Lung microvascular endothelial cell (primary cell): ENCODE results near the gene RCHY1. TPM values are rescaled to one million over a fixed set of nuclear protein-coding genes. Genes with fewer than 3 reads are reported as not detected.
"Not testable (repeated sequence)": the region's sequence is repeated elsewhere in the genome, so short reads cannot be mapped to it uniquely, and the experiment has no call there.

ENCODE experiments used
- DNase-seq, 2 donors: peaks; one replicate each; pipeline versions ENCODE4 v3.0.0 to v3.0.0-alpha.2; 2010; ENCODE audit warnings: low read depth in 2 of 2
- total RNA-seq: library from RNA; depleted of rRNA; stranded (reverse); fragments of >200 nt; gene quantifications from 2 replicates; pipeline ENCODE4 v1.2.1, GENCODE V29; 2014

The RCHY1 gene
- total RNA-seq = 30.7 and 41.1 TPM in 2 replicates

DNA sequence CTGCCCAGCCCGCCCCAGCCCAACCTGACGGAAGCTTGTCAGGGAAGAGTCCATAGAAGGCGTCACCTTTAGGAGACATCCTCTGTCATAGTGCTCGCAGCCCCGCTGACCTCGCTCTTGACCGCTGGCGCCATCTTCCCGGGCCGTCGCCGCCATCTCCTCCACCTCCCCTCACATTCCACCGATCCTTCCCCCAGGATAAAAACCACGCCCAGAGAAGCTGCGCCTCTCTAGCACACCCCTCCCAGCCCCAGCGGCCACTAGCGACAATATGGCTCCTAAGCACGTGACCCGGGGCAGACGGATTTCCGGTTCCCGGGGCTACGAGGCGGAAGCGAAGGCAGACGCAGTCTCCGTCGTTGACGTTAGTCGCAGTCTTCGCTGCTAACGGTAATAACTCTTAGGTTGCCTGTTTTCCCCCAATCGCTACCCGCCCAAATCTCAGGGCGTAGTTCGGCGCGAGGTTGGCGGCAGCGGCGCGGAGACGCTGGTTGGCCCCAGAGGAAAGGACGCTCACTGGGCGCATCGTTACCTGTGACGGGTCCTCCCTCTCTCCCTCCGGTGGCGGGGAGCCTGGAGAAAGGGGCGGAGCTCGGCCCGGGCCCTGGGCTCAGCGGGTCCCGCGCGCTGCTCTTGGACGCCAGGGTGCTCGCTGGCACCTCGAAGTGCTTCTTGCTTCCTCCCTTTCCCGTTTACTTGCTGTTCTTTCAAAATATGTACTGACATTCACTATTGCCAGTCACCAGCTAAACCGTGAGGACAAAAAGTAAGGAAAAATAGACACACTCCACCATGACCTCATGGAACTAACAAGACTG, at the start of gene RCHY1, which contains the start of gene THAP6:
Gene RCHY1, minus strand, starts transcription at position 273 of the 818 bp plus-strand sequence. Its CDS starts 117 bp downstream, at position 156.
Gene THAP6, plus strand, starts transcription at position 343 of the 818 bp plus-strand sequence. CDS start 980 bp downstream, outside the sequence.
- DNase-seq = peak; percentile 92

- no peak for DNase-seq
These were observed 47.6 kb upstream of the RCHY1 start for GRCh38 chr4:75561789-75562188.

DNA sequence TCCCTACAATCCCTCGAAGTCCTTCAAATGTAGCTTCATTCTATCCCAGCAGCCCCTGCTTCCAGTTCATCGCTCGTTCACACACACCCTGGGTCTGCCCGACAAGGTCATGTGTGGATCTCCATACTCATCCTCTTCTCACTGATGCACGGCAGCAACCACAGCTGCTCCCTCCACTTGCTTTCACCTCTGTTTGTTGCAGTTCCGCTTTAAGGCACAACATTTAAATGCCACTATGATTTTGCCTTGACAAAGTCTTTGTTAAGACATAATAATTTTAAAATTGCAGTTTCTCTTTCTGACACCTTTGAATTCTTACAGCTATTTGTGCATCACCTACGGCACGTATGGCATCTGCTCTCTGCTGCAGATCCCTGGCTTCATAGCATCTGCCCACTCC, 43.5 kb upstream of the RCHY1 start:
- DNase-seq = no peak

DNA sequence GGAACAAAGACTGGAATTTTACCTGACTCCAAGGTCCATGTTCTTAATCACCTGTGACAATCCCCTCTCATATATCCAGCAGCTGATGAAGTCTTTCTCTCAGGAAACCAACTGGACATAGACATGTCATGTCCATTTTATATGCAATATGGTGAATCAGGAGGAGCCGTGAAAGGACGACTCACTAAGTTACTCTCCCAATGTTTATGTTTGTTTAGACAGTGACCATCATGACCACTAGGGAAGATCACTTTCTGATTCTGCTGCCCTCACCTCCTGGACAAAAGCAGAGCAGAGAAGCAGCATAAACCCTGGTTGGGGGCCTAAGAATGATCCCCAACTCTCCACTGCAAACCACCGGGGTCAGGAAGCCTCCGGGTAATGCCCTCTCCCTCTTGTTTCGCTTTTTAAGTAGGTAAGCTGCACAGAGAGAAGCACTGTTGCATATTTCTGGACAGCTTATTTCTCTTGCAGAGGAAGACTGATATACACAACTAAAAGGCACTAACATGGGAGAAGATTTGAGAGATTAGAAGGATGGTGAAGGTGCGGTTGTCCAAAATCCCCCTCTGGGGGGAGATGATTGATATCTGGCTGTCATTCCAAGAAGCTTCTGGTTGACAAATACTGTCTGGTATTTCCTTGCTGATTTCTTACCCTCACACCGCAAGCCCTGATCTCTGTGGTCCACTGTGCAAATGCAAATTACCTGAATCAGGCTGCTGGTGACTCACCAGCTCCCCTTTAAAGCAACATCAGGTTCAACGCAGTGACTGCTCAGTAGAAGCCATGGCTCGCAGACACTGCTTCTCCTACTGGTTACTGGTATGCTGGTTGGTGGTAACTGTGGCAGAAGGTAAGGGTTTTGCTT, 41.3 kb upstream of the RCHY1 start, which contains the start of gene ODAPH:
Gene ODAPH, plus strand, starts transcription at position 773 of the 871 bp plus-strand sequence. Its CDS starts 17 bp downstream, at position 790.
- no peak for DNase-seq

DNA sequence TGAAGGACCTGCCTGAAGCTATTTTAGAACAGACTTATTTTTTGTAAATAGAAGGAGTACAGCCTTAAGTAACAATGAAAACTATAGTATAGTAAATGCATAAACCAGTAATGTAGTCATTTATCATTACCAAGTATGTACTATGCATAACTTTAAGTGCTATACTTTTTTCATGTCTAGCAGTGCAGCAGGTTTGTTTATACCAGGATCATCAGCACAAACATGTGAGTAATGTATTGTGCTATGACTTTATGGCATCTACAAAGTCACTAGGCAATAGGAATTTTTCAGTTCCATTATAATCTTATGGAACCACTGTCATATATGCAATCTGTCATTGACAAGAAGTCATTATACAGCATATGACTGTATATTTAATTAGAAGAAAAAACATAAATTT, 38.2 kb upstream of the RCHY1 start:
- no peak for DNase-seq

- no peak for DNase-seq
These were observed 34.8 kb upstream of the RCHY1 start for GRCh38 chr4:75549019-75549418.

DNA sequence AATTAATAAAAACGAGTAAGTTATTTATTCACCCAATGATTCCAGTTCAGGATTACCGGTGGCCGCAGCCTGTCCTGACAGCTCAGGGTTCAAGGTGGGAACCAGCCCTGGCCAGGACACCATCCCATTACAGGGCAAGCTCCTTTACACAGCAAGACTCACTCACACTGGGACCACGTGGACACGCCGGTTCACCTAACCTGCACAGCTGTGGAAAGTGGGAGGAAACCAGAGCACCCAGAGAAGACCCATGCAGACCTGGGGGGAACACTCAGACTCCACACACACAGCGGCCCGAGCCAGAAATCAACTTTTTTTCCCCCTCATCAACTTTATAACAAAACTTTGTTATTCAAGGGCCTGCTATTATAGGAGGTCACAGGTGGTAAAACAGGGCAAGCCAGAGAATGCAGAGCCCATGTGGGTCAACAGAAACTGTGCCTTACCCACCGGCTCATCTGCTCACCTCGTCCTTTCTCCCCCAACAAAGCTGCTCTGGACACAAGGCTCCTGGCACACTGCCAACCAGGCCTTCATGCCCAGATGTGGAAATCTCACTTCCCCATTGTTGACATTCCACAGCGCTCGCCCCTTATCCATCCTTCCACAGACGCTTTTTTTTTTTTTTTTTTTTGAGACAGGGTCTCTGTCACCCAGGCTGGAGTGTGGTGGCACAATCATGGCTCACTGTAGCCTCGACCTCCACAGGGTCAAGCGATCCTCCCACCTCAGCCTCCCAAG, 33.6 kb upstream of the RCHY1 start:
- DNase-seq = peak; percentile 16 to 74

DNA sequence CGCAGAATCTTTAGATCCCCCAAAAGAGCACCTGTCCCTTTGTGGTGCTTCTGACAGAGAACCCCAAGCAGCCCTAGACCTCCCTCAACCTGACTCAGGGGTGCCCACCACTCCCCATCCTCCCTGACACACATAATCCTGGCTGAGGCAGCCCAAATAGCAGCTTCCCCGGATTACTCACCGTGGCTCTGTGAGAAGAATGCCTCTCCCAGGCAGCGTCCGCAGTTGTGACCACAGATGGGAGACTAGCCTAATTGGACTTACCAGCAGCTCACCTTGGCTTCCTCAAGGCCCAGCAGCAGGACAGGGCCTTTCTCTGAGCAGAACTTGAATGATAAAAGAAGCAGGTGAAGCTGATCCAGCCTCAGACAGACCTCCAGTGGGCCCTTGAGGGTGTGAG, 31.3 kb upstream of the RCHY1 start:
- DNase-seq = no peak

DNA sequence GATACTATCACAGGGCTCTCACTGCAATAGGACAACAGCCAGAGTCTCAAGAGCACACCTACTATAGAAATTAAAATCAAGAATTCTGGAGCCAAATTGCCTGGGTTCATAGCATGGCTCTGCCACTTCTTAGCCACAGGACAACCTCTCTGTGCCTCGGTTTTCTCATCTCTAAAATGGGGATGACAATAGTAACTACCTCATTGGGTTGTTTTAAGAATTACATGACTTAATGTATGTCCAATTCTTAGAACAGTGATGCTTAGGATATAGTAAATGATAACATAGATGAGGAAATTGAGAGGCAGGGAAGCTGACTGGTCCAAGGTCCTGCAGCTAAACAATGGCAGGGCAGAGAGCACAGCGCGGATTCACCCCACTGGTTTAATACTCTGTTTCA, 30.7 kb upstream of the RCHY1 start:
- no peak for DNase-seq

DNA sequence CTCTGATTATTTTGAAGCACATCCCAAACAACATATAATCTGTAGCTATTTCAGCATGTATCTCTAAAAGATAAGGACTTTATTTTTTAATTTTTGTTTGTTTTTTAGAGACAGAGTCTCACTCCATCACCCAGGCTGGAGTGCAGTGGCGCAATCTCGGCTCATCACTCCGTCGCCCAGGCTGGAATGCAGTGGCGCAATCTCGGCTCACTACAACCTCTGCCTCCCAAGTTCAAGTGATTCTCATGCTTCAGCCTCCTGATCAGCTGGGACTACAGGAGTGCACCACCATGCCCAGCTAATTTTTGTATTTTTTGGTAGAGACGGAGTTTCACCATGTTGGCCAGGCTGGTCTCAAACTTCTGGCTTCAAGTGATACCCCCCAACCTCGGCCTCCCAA, 30.0 kb upstream of the RCHY1 start:
- DNase-seq = not testable (repeated sequence)

GRCh38 chr4:75542824-75543223, 28.6 kb upstream of the RCHY1 start:
- DNase-seq = peak in 1 of 2 donors; percentile 2

DNA sequence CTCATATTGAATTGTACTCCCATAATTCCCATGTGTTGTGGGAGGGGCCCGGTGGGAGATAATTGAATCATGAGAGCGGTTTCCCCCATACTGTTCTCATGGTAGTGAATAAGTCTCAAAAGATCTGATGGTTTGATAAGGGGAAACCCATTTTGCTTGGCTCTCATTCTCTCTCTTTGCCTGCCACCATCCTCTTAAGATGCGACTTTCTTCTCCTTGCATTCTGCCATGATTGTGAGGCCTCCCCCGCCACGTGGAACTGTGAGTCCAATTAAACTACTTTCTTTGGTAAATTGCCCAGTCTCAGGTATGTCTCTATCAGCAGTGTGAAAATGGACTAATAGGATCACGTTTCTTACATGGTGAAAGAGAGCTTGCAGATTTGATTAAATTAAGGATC, 23.1 kb upstream of the RCHY1 start:
- DNase-seq = not testable (repeated sequence)

DNA sequence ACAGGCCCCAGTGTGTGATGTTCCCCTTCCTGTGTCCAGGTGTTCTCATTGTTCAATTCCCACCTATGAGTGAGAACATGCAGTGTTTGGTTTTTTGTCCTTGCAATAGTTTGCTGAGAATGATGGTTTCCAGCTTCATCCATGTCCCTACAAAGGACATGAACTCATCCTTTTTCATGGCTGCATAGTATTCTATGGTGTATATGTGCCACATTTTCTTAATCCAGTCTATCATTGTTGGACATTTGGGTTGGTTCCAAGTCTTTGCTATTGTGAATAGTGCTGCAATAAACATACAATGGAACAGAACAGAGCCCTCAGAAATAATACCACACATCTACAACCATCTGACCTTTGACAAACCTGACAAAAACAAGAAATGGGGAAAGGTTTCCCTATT, 19.7 kb upstream of the RCHY1 start:
- not testable (repeated sequence) for DNase-seq

GRCh38 chr4:75533339-75533887, 19.2 kb upstream of the RCHY1 start:
- DNase-seq = not testable (repeated sequence)

- not testable (repeated sequence) for DNase-seq
These were observed 17.4 kb upstream of the RCHY1 start for GRCh38 chr4:75531536-75532143.

GRCh38 chr4:75530556-75531322, 16.5 kb upstream of the RCHY1 start:
- no peak for DNase-seq

- DNase-seq = no peak
These were observed 13.3 kb upstream of the RCHY1 start for GRCh38 chr4:75527482-75527881.

DNA sequence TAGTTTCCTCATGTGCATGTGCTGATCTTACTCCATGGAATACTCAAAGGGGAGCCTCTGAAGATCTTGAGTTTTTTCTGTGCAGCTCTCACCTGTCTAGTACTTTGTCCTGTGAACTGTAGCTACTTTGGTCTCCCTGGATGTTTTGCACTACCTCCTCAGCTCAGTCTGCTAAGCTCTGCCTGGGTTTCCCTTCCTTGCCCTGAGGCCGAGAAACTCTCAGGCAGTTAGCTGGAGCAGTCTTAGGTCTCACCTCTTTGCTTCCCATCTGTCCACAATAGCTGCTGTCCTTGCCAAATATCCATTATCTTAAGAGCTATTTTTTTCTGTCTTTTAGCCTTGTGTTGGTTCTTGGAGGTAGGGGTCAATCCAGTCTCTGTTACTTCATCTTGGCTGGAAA, 11.7 kb upstream of the RCHY1 start:
- DNase-seq = no peak

DNA sequence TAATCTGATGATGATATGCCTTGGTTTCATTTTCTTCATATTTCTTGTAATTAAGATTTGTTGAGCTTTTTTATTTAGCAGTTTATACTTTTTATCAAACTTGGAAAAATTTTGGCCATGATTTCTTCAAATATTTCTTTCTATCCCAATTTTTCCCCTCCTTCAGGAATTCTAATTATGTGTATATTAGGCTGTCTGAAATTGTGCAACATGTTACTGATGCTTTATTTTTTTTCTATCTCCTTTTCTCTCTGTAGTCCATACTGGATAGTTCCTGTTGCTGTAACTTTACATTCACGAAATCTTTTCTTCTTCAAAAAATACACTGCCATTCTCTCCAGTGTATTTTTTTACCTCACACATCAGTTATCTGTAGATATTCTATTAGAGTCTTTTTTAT, 10.9 kb upstream of the RCHY1 start:
- no peak for DNase-seq

- DNase-seq = not testable (repeated sequence)
These were observed 5.2 kb upstream of the RCHY1 start for GRCh38 chr4:75519452-75519851.
